CD4-positive, alpha-beta T cell (primary cell): ENCODE data around the gene HES4. TPM values are rescaled to one million over a fixed set of nuclear protein-coding genes. Genes with fewer than 3 reads are reported as not detected.

Experiments
- ATAC-seq: fragments of 200-7000 bp; cut with Tn5 transposase; one replicate; pipeline ENCODE4 v1.10.0; 2022; ENCODE audit warnings: mild to moderate bottlenecking; ENCODE audit not compliant: poor library complexity
- CTCF ChIA-PET: fragments of 350-600 bp; sonication (Branson Sonifier 250); formaldehyde crosslinking; loops from one replicate; lab custom pipeline; 2021; ENCODE audit warnings: antibody characterized with exemption, inconsistent platforms; lab: Charles Lee
- POLR2A ChIA-PET: fragments of 350-600 bp; sonication (Branson Sonifier 250); formaldehyde crosslinking; loops from one replicate; lab custom pipeline; 2021; ENCODE audit warnings: antibody characterized with exemption, inconsistent platforms; lab: Charles Lee
- DNase-seq, 14 experiments: peaks; one replicate each; pipeline ENCODE4 v3.0.0-alpha.2; 2013 to 2020; ENCODE audit warnings: mixed read lengths in 2 of 14
- H3K27ac ChIP-seq, 2 donors: one replicate each; pipeline versions ENCODE4 v1.5.1 to v1.7.0; 2013; ENCODE audit warnings: low read length in 2 of 2, low read depth in 1 of 2, mild to moderate bottlenecking in 1 of 2
- H3K27me3 ChIP-seq, 2 experiments: 1 replicate in 1 of 2; 2 replicates in 1 of 2; pipeline versions ENCODE4 v1.6.1 to v1.7.0; 2013; ENCODE audit warnings: low read length in 2 of 2, control low read depth in 1 of 2, mild to moderate bottlenecking in 1 of 2, moderate library complexity in 1 of 2; ENCODE audit not compliant: insufficient read depth in 2 of 2, control insufficient read depth in 1 of 2
- H3K36me3 ChIP-seq: one replicate; pipeline ENCODE4 v1.6.1; 2013; ENCODE audit warnings: low read length, control low read depth; ENCODE audit not compliant: insufficient read depth
- H3K4me1 ChIP-seq: one replicate; pipeline ENCODE4 v1.6.1; 2013; ENCODE audit warnings: low read length, control low read depth; ENCODE audit not compliant: insufficient read depth
- H3K4me3 ChIP-seq: one replicate; pipeline ENCODE4 v1.5.1; 2013; ENCODE audit warnings: mild to moderate bottlenecking, low read length, moderate library complexity
- H3K9me3 ChIP-seq, 2 experiments: 1 replicate in 1 of 2; 2 replicates in 1 of 2; pipeline versions ENCODE4 v1.6.1 to v1.7.0; 2013; ENCODE audit warnings: low read length in 2 of 2, mild to moderate bottlenecking in 2 of 2, control low read depth in 1 of 2, moderate library complexity in 1 of 2; ENCODE audit not compliant: control insufficient read depth in 1 of 2, insufficient read depth in 1 of 2
- H3K27ac Mint-ChIP-seq: one replicate; pipeline ENCODE4 v1.8.0; 2020; ENCODE audit warnings: mixed read lengths
- H3K27me3 Mint-ChIP-seq: one replicate; pipeline ENCODE4 v1.8.0; 2021; ENCODE audit warnings: mixed read lengths
- H3K36me3 Mint-ChIP-seq: one replicate; pipeline ENCODE4 v1.8.0; 2021; ENCODE audit warnings: low read depth, mixed read lengths
- H3K4me1 Mint-ChIP-seq: one replicate; pipeline ENCODE4 v1.8.0; 2021; ENCODE audit warnings: low read depth, mixed read lengths
- H3K4me3 Mint-ChIP-seq: one replicate; pipeline ENCODE4 v1.8.0; 2020; ENCODE audit warnings: mild to moderate bottlenecking, mixed read lengths
- H3K9me3 Mint-ChIP-seq: one replicate; pipeline ENCODE4 v1.8.0; 2020; ENCODE audit warnings: mixed read lengths
- CTCF ChIP-seq: fragments of 200-600 bp; IDR thresholded peaks from one replicate; pipeline ENCODE4 v1.8.0; 2022; ENCODE audit warnings: antibody characterized with exemption, mild to moderate bottlenecking
- intact Hi-C, 2 experiments: fragments of 100-400 bp; cut with DNase I in 1 of 2; cut with micrococcal nuclease in 1 of 2; formaldehyde crosslinking; loops; one replicate each; pipeline versions ENCODE4 v1.15.1 to v1.9.0; 2023 to 2025; cut with DNase I, micrococcal nuclease
- total RNA-seq, 174 experiments: library from RNA in 2 of 174; stranded (reverse) in 2 of 174; gene quantifications; one replicate each; pipeline ENCODE4 v1.2.3 and lab custom pipeline; 2021 to 2026

HES4 gene
- total RNA-seq, 2 experiments from 2014 or later = 29.0 to 30.9 TPM

DNA sequence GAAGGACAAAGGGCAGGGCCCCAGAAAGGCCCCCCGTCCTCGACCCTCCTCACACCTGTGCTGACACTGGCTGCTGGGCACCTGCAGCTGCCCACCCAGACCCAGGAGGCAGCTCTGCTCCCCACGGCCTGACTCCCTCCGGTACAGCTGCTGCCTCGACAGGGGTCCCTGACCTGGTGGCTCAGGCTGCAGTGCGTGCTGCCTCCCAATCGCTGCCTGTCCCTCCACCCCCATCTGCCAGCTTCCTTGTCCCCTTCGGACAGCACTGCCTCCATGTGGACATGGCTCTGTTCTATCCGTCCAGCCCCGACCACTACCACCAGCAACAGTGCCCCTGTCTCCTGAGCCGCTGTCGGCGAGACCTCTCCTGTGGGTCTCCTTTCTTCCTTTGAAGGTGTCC is 45.0 kb downstream of the HES4 start:
- H3K27ac ChIP-seq = no peak overlapping the region
- peaks cover 73% of the 10 kb centered on the region for H3K36me3 ChIP-seq
- H3K4me1 ChIP-seq = peaks cover 27% of the 10 kb centered on the region
- H3K4me3 ChIP-seq = no peak overlapping the region
- no peaks in the 10 kb centered on the region for H3K9me3 Mint-ChIP-seq
- peak overlapping the region; percentile 48 for H3K4me3 Mint-ChIP-seq
- H3K4me1 Mint-ChIP-seq = peaks cover 12% of the 10 kb centered on the region
- DNase-seq (no peak), ATAC-seq (no peak)
- H3K27ac Mint-ChIP-seq = no peak overlapping the region
- no peaks in the 10 kb centered on the region for H3K9me3 ChIP-seq
- H3K27me3 ChIP-seq = no peaks in the 10 kb centered on the region
- H3K36me3 Mint-ChIP-seq = peaks cover 76% of the 10 kb centered on the region
- intact Hi-C loops = loop anchor here in 1 of 2 experiments (5.0 kb wide), 1 partner anchor 48 kb away; no protein-coding TSS in a partner anchor
- TF ChIP-seq CTCF = no peak
- H3K27me3 Mint-ChIP-seq = no peaks in the 10 kb centered on the region
- CTCF ChIA-PET = no interaction called here
- POLR2A ChIA-PET = no interaction called here

- CTCF ChIA-PET = no interaction called here
Measured at GRCh38 chr1:953524-954320, 46.2 kb downstream of the HES4 start.

DNA sequence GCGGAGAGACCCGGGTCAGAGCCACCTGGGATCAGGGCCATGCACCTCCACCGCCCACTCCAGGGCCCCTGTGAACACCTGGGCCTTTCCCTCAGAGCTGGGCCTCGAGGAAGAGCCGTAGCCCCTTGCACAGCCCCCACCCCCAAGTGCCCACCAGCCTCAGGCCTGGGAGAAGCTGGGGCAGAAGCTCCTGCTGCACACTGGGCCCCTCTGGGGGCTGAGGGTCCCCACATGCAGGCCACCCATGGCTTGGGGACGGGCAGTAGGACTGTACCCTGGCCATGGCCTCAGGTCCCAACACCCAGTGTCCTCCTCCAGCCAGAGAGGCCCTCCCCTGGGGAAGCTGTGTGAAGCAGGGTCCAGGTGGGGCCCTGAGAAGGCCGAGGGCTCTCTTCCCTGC is 47.3 kb downstream of the HES4 start:
- Histone ChIP-seq H3K4me3 (no peak overlapping the region), H3K27me3 (no peaks in the 10 kb centered on the region), H3K27ac (no peak overlapping the region), H3K36me3 (peaks cover 95% of the 10 kb centered on the region), H3K4me1 (peaks cover 8% of the 10 kb centered on the region), H3K9me3 (no peaks in the 10 kb centered on the region)
- intact Hi-C loops = no loop called here
- TF ChIP-seq CTCF = no peak
- Mint-ChIP-seq H3K4me3 (peak overlapping the region; percentile 7), H3K27me3 (no peaks in the 10 kb centered on the region), H3K9me3 (no peaks in the 10 kb centered on the region), H3K27ac (no peak overlapping the region), H3K4me1 (peaks cover 4% of the 10 kb centered on the region), H3K36me3 (peaks cover 84% of the 10 kb centered on the region)
- ATAC-seq (no peak), DNase-seq (no peak)
- POLR2A ChIA-PET = no interaction called here
- CTCF ChIA-PET = no interaction called here

More at GRCh38 chr1:953524-954320, 46.2 kb downstream of the HES4 start:
- no peak overlapping the region for H3K27ac ChIP-seq
- POLR2A ChIA-PET = no interaction called here
- peak overlapping the region; percentile 45 for H3K4me3 Mint-ChIP-seq
- peaks cover 12% of the 10 kb centered on the region for H3K4me1 Mint-ChIP-seq
- ATAC-seq (no peak), DNase-seq (no peak)
- no peaks in the 10 kb centered on the region for H3K27me3 ChIP-seq
- H3K9me3 Mint-ChIP-seq = no peaks in the 10 kb centered on the region
- peaks cover 85% of the 10 kb centered on the region for H3K36me3 ChIP-seq
- no peaks in the 10 kb centered on the region for H3K27me3 Mint-ChIP-seq
- no peaks in the 10 kb centered on the region for H3K9me3 ChIP-seq
- intact Hi-C loops = no loop called here
- no peak for TF ChIP-seq CTCF
- H3K4me1 ChIP-seq = peaks cover 20% of the 10 kb centered on the region
- H3K4me3 ChIP-seq = no peak overlapping the region
- peaks cover 88% of the 10 kb centered on the region for H3K36me3 Mint-ChIP-seq
- no peak overlapping the region for H3K27ac Mint-ChIP-seq
